B cell (primary cell): ENCODE measurements around the gene OAT. TPM values are rescaled to one million over a fixed set of nuclear protein-coding genes. Genes with fewer than 3 reads are reported as not detected.

Source experiments
- ATAC-seq: fragments of 200-7000 bp; cut with Tn5 transposase; one replicate; pipeline ENCODE4 v1.10.0; 2021; ENCODE audit warnings: low read depth, mild to moderate bottlenecking, moderate number of reproducible peaks, moderate library complexity
- CTCF ChIA-PET: fragments of 350-600 bp; sonication (Branson Sonifier 250); formaldehyde crosslinking; loops from one replicate; lab custom pipeline; 2021; ENCODE audit warnings: antibody characterized with exemption, inconsistent platforms; lab: Charles Lee
- POLR2A ChIA-PET: fragments of 350-600 bp; sonication (Branson Sonifier 250); formaldehyde crosslinking; loops from one replicate; lab custom pipeline; 2021; ENCODE audit warnings: antibody characterized with exemption; lab: Charles Lee
- DNase-seq: peaks from one replicate; pipeline ENCODE4 v3.0.0; 2013
- H2AFZ ChIP-seq: 2 replicates; pipeline ENCODE4 v1.6.1; 2012; ENCODE audit warnings: mild to moderate bottlenecking, low read depth, low read length; ENCODE audit not compliant: insufficient read depth, poor library complexity, severe bottlenecking
- H3K27ac ChIP-seq, 2 donors: 1 replicate in 1 of 2; 2 replicates in 1 of 2; pipeline ENCODE4 v1.5.1; 2012 to 2013; ENCODE audit warnings: low read length in 2 of 2, mild to moderate bottlenecking in 2 of 2, moderate library complexity in 1 of 2
- H3K27me3 ChIP-seq, 4 experiments: fragments of 200-600 bp in 1 of 4; sonication (generic) in 1 of 4; replicated peaks in 1 of 4; 1 replicate in 2 of 4; 2 replicates in 2 of 4; pipeline versions ENCODE4 v1.6.1 to v1.7.0; 2013 to 2016; ENCODE audit warnings: low read length in 3 of 4, mild to moderate bottlenecking in 2 of 4, mixed read lengths in 1 of 4, moderate library complexity in 1 of 4; ENCODE audit not compliant: insufficient read depth in 4 of 4, control insufficient read depth in 3 of 4; ENCODE audit errors: control extremely low read depth in 1 of 4
- H3K36me3 ChIP-seq, 2 experiments: replicated peaks in 1 of 2; 1 replicate in 1 of 2; 2 replicates in 1 of 2; pipeline versions ENCODE4 v1.6.1 to v1.7.1; 2013; ENCODE audit warnings: low read length in 1 of 2; ENCODE audit not compliant: insufficient read depth in 2 of 2, control insufficient read depth in 1 of 2; ENCODE audit errors: control extremely low read depth in 1 of 2, extremely low read depth in 1 of 2
- H3K4me1 ChIP-seq, 2 donors: fragments of 200-600 bp in 1 of 2; sonication (generic) in 1 of 2; 1 replicate in 1 of 2; 2 replicates in 1 of 2; pipeline versions ENCODE4 v1.5.1 to v1.6.1; 2013 to 2017; ENCODE audit warnings: low read length in 2 of 2; ENCODE audit not compliant: control insufficient read depth in 2 of 2, insufficient read depth in 2 of 2
- H3K4me2 ChIP-seq: replicated peaks from 2 replicates; pipeline ENCODE3; 2012; ENCODE audit warnings: mild to moderate bottlenecking, low read depth, low read length; ENCODE audit not compliant: poor library complexity, severe bottlenecking
- H3K4me3 ChIP-seq, 5 experiments: fragments of 200-600 bp in 1 of 5; sonication (generic) in 1 of 5; 1 replicate in 3 of 5; 2 replicates in 2 of 5; pipeline versions ENCODE4 v1.5.1 to v1.7.0; 2011 to 2016; ENCODE audit warnings: low read length in 4 of 5, mild to moderate bottlenecking in 4 of 5, low read depth in 2 of 5, control low read depth in 1 of 5, moderate library complexity in 1 of 5; ENCODE audit not compliant: insufficient read depth in 1 of 5; ENCODE audit errors: control extremely low read depth in 1 of 5, extremely low read depth in 1 of 5
- H3K79me2 ChIP-seq: fragments of 200-600 bp; sonication (generic); one replicate; pipeline ENCODE4 v1.6.0; 2016; ENCODE audit warnings: low read length; ENCODE audit not compliant: control insufficient read depth, insufficient read depth
- H3K9ac ChIP-seq: fragments of 200-600 bp; sonication (generic); 2 replicates; pipeline ENCODE4 v1.6.1; 2017; ENCODE audit warnings: mild to moderate bottlenecking, low read length, moderate library complexity
- H3K9me3 ChIP-seq, 3 donors: one replicate each; pipeline versions ENCODE4 v1.6.1 to v1.7.1; 2013; ENCODE audit warnings: low read length in 2 of 3; ENCODE audit not compliant: control insufficient read depth in 2 of 3, insufficient read depth in 1 of 3; ENCODE audit errors: control extremely low read depth in 1 of 3
- H4K20me1 ChIP-seq: 2 replicates; pipeline ENCODE4 v1.6.0; 2012; ENCODE audit warnings: mild to moderate bottlenecking, low read length; ENCODE audit not compliant: insufficient read depth, control insufficient read depth, poor library complexity, severe bottlenecking
- H3K27ac Mint-ChIP-seq: one replicate; pipeline ENCODE4 v1.8.0; 2021; ENCODE audit warnings: mixed read lengths
- H3K27me3 Mint-ChIP-seq: one replicate; pipeline ENCODE4 v1.8.0; 2021; ENCODE audit warnings: mixed read lengths
- H3K4me1 Mint-ChIP-seq: one replicate; pipeline ENCODE4 v1.8.0; 2021; ENCODE audit warnings: mixed read lengths
- H3K4me3 Mint-ChIP-seq: one replicate; pipeline ENCODE4 v1.8.0; 2021; ENCODE audit warnings: mixed read lengths
- H3K9me3 Mint-ChIP-seq: one replicate; pipeline ENCODE4 v1.8.0; 2022; ENCODE audit warnings: mixed read lengths; ENCODE audit not compliant: insufficient read depth
- CTCF ChIP-seq: fragments of 200-600 bp; IDR thresholded peaks from one replicate; pipeline ENCODE4 v1.8.0; 2022; ENCODE audit warnings: antibody characterized with exemption, mild to moderate bottlenecking
- EZH2 ChIP-seq: IDR thresholded peaks from 2 replicates; pipeline ENCODE4 v1.6.1; 2012; ENCODE audit warnings: borderline replicate concordance, low read depth, mild to moderate bottlenecking, moderate library complexity, low read length; ENCODE audit not compliant: insufficient read depth, poor library complexity, severe bottlenecking
- WGBS: methylation state at CpG from one replicate; pipeline ENCODE4 v1.1.5; 2013; ENCODE audit warnings: missing lambda C conversion rate; ENCODE audit not compliant: insufficient coverage; 5-methylcytosine and 5-hydroxymethylcytosine counted together
- intact Hi-C: fragments of 100-400 bp; cut with micrococcal nuclease; formaldehyde crosslinking; loops from one replicate; pipeline ENCODE4 v1.10.0; 2022
- polyA plus RNA-seq: library from polyadenylated mRNA; depleted of rRNA; stranded (reverse); fragments of >200 nt; gene quantifications from 2 replicates; pipeline ENCODE4 v1.2.3, GENCODE V29; 2012
- total RNA-seq, 2 donors: library from RNA; stranded (reverse); fragments of 120-200 nt in 1 of 2; gene quantifications; 1 replicate in 1 of 2; 2 replicates in 1 of 2; pipeline versions ENCODE4 v1.2.3 to v1.2.4, GENCODE V29; 2013 to 2022

The OAT gene
- total and polyA plus RNA-seq, 2 donors (not counting 1 experiment from before 2014, with no cell fraction given), result 13.9 to 20.1 TPM

GRCh38 chr10:124386186-124387077 is 32.3 kb downstream of the OAT start:
- Histone ChIP-seq H3K4me3 (no peak overlapping the region), H3K4me2 (no peak overlapping the region), H3K9me3 (no peaks in the 10 kb centered on the region), H2AFZ (no peak overlapping the region), H4K20me1 (no peaks in the 10 kb centered on the region), H3K27ac (no peak overlapping the region), H3K9ac (no peak overlapping the region), H3K36me3 (no peaks in the 10 kb centered on the region), H3K4me1 (peaks cover 6 to 13% of the 10 kb centered on the region in 2 donors), H3K27me3 (peaks cover 0 to 6% (median 4%) of the 10 kb centered on the region in 4 experiments), H3K79me2 (no peaks in the 10 kb centered on the region)
- DNase-seq (no peak), ATAC-seq (no peak)
- Mint-ChIP-seq H3K9me3 (no peaks in the 10 kb centered on the region), H3K27ac (no peak overlapping the region), H3K4me3 (no peak overlapping the region), H3K4me1 (peaks cover 5% of the 10 kb centered on the region), H3K27me3 (peaks cover 17% of the 10 kb centered on the region)
- POLR2A ChIA-PET, result no interaction called here
- TF ChIP-seq CTCF, result no peak
- TF ChIP-seq EZH2, result no peak
- CTCF ChIA-PET, result interaction anchor here (1.9 to 12.0 kb wide), 2 partner anchors 390 to 391 kb away, joined by 13 to 365 read pairs; no protein-coding TSS in a partner anchor
- intact Hi-C loops, result loop anchor here (5.0 kb wide), 2 partner anchors 154 to 294 kb away; partner anchors contain the start of gene CHST15
- 89% methylated on average over 17 of the region's 21 CpGs for WGBS
